AG10803 (cell line): ENCODE measurements around the gene MROH2B.

Experiments used
- DNase-seq: peaks from one replicate; pipeline ENCODE4 v3.0.0; 2010; ENCODE audit warnings: low read depth
- H3K4me3 ChIP-seq: 2 replicates; pipeline ENCODE4 v1.5.1; 2011; ENCODE audit warnings: mild to moderate bottlenecking, low read length, control low read depth
- CTCF ChIP-seq: conservative IDR thresholded peaks from 2 replicates; pipeline ENCODE4 v1.5.1; 2011; ENCODE audit warnings: mild to moderate bottlenecking, low read length, control low read depth, inconsistent platforms

MROH2B gene

DNA sequence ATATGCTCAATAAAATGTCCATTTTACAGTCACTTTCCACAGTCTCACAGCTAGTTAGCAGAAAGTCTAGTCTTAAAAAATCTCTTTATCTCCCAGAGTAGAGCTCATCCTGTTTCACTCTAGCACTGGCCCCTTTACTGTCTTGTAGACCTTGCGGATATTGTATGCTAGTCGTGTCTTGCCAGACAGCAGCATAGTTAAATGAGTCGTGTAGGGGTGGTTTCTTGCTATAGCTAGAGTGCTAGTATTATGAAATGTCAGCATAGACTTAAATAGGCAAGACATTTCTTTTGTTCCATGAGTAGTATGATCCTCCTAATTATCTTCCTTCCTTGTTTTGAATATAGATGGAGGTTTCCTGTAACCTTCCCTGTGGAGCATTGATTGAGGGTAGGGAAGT lies 84.5 kb downstream of the MROH2B start:
- no peak for DNase-seq
- no peak overlapping the region for H3K4me3 ChIP-seq
- no peak for TF ChIP-seq CTCF

DNA sequence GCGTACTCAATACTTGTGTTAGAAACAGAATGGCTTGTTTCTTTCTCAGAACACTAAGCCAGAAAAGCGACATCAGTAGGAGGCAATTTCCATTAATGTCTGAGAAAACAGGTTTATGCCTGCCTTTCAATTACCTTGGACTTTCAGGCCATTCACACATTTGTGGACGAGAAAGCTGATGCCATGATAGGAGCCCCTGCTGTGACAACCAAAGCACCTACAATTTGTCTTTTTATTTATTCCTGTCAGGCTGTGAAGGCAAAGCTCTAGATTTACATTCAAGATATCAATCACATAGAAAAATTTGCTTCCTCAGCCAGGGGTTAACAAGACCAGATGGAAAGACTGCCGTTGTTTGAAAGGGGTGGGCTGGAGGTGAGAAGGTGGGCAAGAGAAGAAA lies 85.6 kb downstream of the MROH2B start:
- no peak for DNase-seq

GRCh38 chr5:40984884-40985283 lies 86.3 kb downstream of the MROH2B start:
- no peak overlapping the region for H3K4me3 ChIP-seq
- peak; percentile 40 for DNase-seq
- TF ChIP-seq CTCF = no peak

More for the DNA sequence above, 85.6 kb downstream of the MROH2B start:
- no peak overlapping the region for H3K4me3 ChIP-seq
- no peak for TF ChIP-seq CTCF

- TF ChIP-seq CTCF = no peak
- DNase-seq = no peak
- no peak overlapping the region for H3K4me3 ChIP-seq
These were observed 87.4 kb downstream of the MROH2B start for GRCh38 chr5:40983781-40984180.

GRCh38 chr5:40981420-40981819 lies 89.7 kb downstream of the MROH2B start:
- DNase-seq = peak; percentile 9
- TF ChIP-seq CTCF = no peak
- no peak overlapping the region for H3K4me3 ChIP-seq

- no peak for TF ChIP-seq CTCF
- H3K4me3 ChIP-seq = no peak overlapping the region
- DNase-seq = no peak
These were observed 94.3 kb downstream of the MROH2B start for GRCh38 chr5:40976836-40977235.

- no peak for TF ChIP-seq CTCF
- H3K4me3 ChIP-seq = no peak overlapping the region
- DNase-seq = no peak
These were observed 95.1 kb downstream of the MROH2B start for GRCh38 chr5:40976041-40976440.
